GM23338 (cell line): Measurements from ENCODE around the gene ECE2. TPM values are rescaled to one million over a fixed set of nuclear protein-coding genes. Genes with fewer than 3 reads are reported as not detected.

Experiments used
- ATAC-seq: fragments of 200-7000 bp; cut with Tn5 transposase; 3 replicates; pipeline ENCODE4 v1.9.1; 2020
- DNase-seq: peaks from one replicate; pipeline ENCODE4 v3.0.0-alpha.2; 2015; ENCODE audit warnings: low spot score
- H2AFZ ChIP-seq: fragments of 200-600 bp; sonication (generic); 2 replicates; pipeline ENCODE4 v1.8.0; 2016; ENCODE audit warnings: antibody characterized with exemption, mild to moderate bottlenecking, moderate library complexity
- H3F3A ChIP-seq: fragments of 200-600 bp; sonication (generic); replicated peaks from 2 replicates; pipeline ENCODE4 v1.8.0; 2017; ENCODE audit warnings: antibody characterized with exemption, mixed run types, low read depth
- H3K27ac ChIP-seq: fragments of 200-600 bp; sonication (generic); 2 replicates; pipeline ENCODE4 v1.6.1; 2016; ENCODE audit warnings: low read depth
- H3K27me3 ChIP-seq: fragments of 200-600 bp; sonication (generic); 2 replicates; pipeline ENCODE4 v1.8.0; 2016; ENCODE audit warnings: mild to moderate bottlenecking, mixed run types, moderate library complexity; ENCODE audit not compliant: insufficient read depth
- H3K36me3 ChIP-seq: fragments of 200-600 bp; sonication (generic); 2 replicates; pipeline ENCODE4 v1.8.0; 2016; ENCODE audit warnings: mild to moderate bottlenecking; ENCODE audit not compliant: insufficient read depth
- H3K4me1 ChIP-seq: fragments of 200-600 bp; sonication (generic); 2 replicates; pipeline ENCODE4 v1.8.0; 2016; ENCODE audit warnings: mild to moderate bottlenecking, moderate library complexity; ENCODE audit not compliant: insufficient read depth
- H3K4me2 ChIP-seq: fragments of 200-600 bp; sonication (generic); 2 replicates; pipeline ENCODE4 v1.7.1; 2017; ENCODE audit warnings: mixed run types
- H3K4me3 ChIP-seq: fragments of 200-600 bp; sonication (generic); 2 replicates; pipeline ENCODE4 v1.6.1; 2016; ENCODE audit warnings: mixed run types
- H3K79me2 ChIP-seq: fragments of 200-600 bp; sonication (generic); replicated peaks from 2 replicates; pipeline ENCODE4 v1.8.0; 2017; ENCODE audit warnings: mild to moderate bottlenecking; ENCODE audit not compliant: insufficient read depth
- H3K9me2 ChIP-seq: fragments of 200-600 bp; sonication (generic); 2 replicates; pipeline ENCODE4 v1.8.0; 2017; ENCODE audit not compliant: insufficient read depth
- H4K20me1 ChIP-seq: fragments of 200-600 bp; sonication (generic); replicated peaks from 2 replicates; pipeline ENCODE4 v1.8.0; 2017; ENCODE audit warnings: mild to moderate bottlenecking; ENCODE audit not compliant: insufficient read depth
- H3K27ac Mint-ChIP-seq: 2 replicates; pipeline ENCODE4 v1.8.0; 2020; ENCODE audit warnings: inconsistent platforms, mild to moderate bottlenecking, moderate library complexity, mixed read lengths
- H3K27me3 Mint-ChIP-seq: 3 replicates; pipeline ENCODE4 v1.8.0; 2022; ENCODE audit warnings: low read depth, mild to moderate bottlenecking, moderate library complexity, mixed read lengths, inconsistent platforms; ENCODE audit not compliant: insufficient read depth, poor library complexity
- H3K36me3 Mint-ChIP-seq: 3 replicates; pipeline ENCODE4 v1.8.0; 2021; ENCODE audit warnings: low read depth, mild to moderate bottlenecking, inconsistent platforms, moderate library complexity, mixed read lengths
- H3K4me1 Mint-ChIP-seq: 3 replicates; pipeline ENCODE4 v1.8.0; 2020; ENCODE audit warnings: mild to moderate bottlenecking, inconsistent platforms, mixed read lengths
- H3K4me3 Mint-ChIP-seq: 3 replicates; pipeline ENCODE4 v1.8.0; 2021; ENCODE audit warnings: moderate library complexity, mild to moderate bottlenecking, inconsistent platforms, mixed read lengths
- H3K9me3 Mint-ChIP-seq: 3 replicates; pipeline ENCODE4 v1.8.0; 2020; ENCODE audit warnings: moderate library complexity, mild to moderate bottlenecking, inconsistent platforms, mixed read lengths
- CREB1 ChIP-seq: fragments of 250-450 bp; sonication (Bioruptor Pico); IDR thresholded peaks from 2 replicates; pipeline ENCODE4 v1.5.0; 2020; ENCODE audit warnings: low read depth, mild to moderate bottlenecking, moderate library complexity
- EZH2 ChIP-seq: fragments of 200-600 bp; sonication (generic); IDR thresholded peaks from one replicate; pipeline ENCODE4 v1.8.0; 2017; ENCODE audit warnings: antibody characterized with exemption, mild to moderate bottlenecking, low read depth; ENCODE audit not compliant: unreplicated experiment
- EZH2phosphoT487 ChIP-seq: fragments of 200-600 bp; sonication (generic); IDR thresholded peaks from one replicate; pipeline ENCODE4 v1.8.1; 2018; ENCODE audit warnings: antibody characterized with exemption; ENCODE audit not compliant: unreplicated experiment
- JUNB ChIP-seq: IDR thresholded peaks from one replicate; pipeline ENCODE4 v1.6.1; 2016; ENCODE audit warnings: antibody characterized with exemption; ENCODE audit not compliant: unreplicated experiment
- NANOG ChIP-seq: IDR thresholded peaks from 2 replicates; pipeline ENCODE4 v1.6.1; 2016; ENCODE audit warnings: antibody characterized with exemption, borderline replicate concordance
- POLR2AphosphoS5 ChIP-seq: IDR thresholded peaks from 2 replicates; pipeline ENCODE4 v1.6.1; 2016; ENCODE audit warnings: antibody characterized with exemption, low read depth
- STAT1 ChIP-seq: IDR thresholded peaks from one replicate; pipeline ENCODE4 v1.6.1; 2016; ENCODE audit warnings: antibody characterized with exemption; ENCODE audit not compliant: unreplicated experiment
- ZNF114 ChIP-seq: fragments of 250-450 bp; sonication (Bioruptor Pico); IDR thresholded peaks from 2 replicates; pipeline ENCODE4 v1.5.0; 2020; ENCODE audit warnings: mild to moderate bottlenecking, moderate library complexity
- ZNF331 ChIP-seq: fragments of 250-450 bp; sonication (Bioruptor Pico); IDR thresholded peaks from 2 replicates; pipeline ENCODE4 v1.5.0; 2020; ENCODE audit warnings: low read depth, mild to moderate bottlenecking, moderate library complexity
- polyA plus RNA-seq: library from polyadenylated mRNA; unstranded; fragments of >200 nt; fragmentation: Nextera tagmentation; extraction: Ambion mirVana; gene quantifications from 2 replicates; pipeline ENCODE4 v1.2.1, GENCODE V29; 2016
- total RNA-seq: library from RNA; depleted of rRNA; stranded (reverse); fragments of >200 nt; shearing (Covaris generic); gene quantifications from 2 replicates; pipeline ENCODE4 v1.2.3, GENCODE V29; 2014
- TF ChIP-seq, protein P1 (sequence below), 2 experiments: fragments of 200-600 bp in 1 of 2; sonication (generic) in 1 of 2; conservative IDR thresholded peaks; 2 replicates each; pipeline versions ENCODE4 v1.5.1 to v1.6.1; 2016 to 2017; ENCODE audit warnings: antibody characterized with exemption in 2 of 2, low read depth in 2 of 2, mild to moderate bottlenecking in 2 of 2, moderate library complexity in 1 of 2
- TF ChIP-seq, protein P2 (sequence below): IDR thresholded peaks from 2 replicates; pipeline ENCODE4 v1.6.1; 2016; ENCODE audit warnings: antibody characterized with exemption
- TF ChIP-seq, protein P3 (sequence below): fragments of 250-450 bp; sonication (Bioruptor Pico); IDR thresholded peaks from 2 replicates; pipeline ENCODE4 v1.5.0; 2020; ENCODE audit warnings: mild to moderate bottlenecking, moderate library complexity
- TF ChIP-seq, protein P4 (sequence below): IDR thresholded peaks from one replicate; pipeline ENCODE4 v1.6.1; 2018; ENCODE audit warnings: antibody characterized with exemption; ENCODE audit not compliant: unreplicated experiment

ECE2 gene
- total and polyA plus RNA-seq, 2 experiments from 2014 or later, result 0.24 to 0.48 TPM

DNA sequence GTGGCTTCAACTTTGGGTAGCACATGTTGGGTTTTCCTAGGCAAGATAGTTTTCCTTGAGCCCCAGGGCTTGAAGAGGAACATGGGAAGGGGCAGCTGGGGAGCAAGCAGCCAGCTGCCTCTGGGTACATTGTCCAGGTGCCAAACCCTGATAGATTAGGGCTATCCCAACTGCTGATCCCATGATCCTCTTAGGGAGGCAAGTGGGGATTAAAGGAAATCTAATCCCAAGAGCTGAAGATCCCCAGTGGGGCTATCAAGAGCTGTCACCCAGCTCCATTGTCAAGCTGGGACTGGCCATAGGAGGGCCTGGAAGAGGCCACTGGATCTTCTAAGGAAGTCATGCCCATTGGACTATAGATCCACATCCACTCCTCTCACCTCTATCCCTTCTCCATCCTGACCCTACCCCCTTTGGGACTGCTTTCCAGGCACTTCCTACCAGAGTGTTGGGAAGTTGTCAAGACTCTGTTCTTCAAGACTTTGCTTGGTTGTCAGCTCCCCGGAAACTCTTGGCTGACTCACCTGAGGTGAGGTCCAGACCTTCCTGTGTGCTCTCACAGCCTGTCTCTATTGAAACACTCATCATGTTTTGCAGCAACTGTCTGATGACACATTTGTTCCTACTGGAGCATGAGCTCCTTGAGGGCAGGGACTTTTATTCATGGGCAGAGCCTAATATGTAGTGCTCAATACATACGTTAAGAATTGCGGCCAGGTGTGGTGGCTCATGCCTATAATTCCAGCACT lies 20.4 kb upstream of the ECE2 start:
- Histone ChIP-seq H4K20me1 (peaks cover 39% of the 10 kb centered on the region), H3K79me2 (peaks cover 9% of the 10 kb centered on the region; the same call in 1 of the 2 replicates), H3K9me2 (no peaks in the 10 kb centered on the region), H3K4me3 (no peak overlapping the region), H3K27me3 (peaks cover 30% of the 10 kb centered on the region), H3K27ac (no peak overlapping the region), H3K36me3 (no peaks in the 10 kb centered on the region), H3F3A (peaks cover 1% of the 10 kb centered on the region; the same call in 1 of the 2 replicates), H3K4me2 (no peak overlapping the region), H3K4me1 (0 out of 2 replicates have a peak, but pooled peaks cover 3% of the 10 kb centered on the region), H2AFZ (no peak overlapping the region)
- ATAC-seq, result no peak
- Mint-ChIP-seq H3K27me3 (peaks cover 31% of the 10 kb centered on the region), H3K4me3 (no peak overlapping the region), H3K9me3 (no peaks in the 10 kb centered on the region; the same call in 2 of the 3 replicates), H3K4me1 (peaks cover 6% of the 10 kb centered on the region), H3K36me3 (peaks cover 5% of the 10 kb centered on the region; the same call in 1 of the 3 replicates), H3K27ac (no peak overlapping the region)
- DNase-seq, result no peak
- TF ChIP-seq EZH2phosphoT487, result no peak
- no peak for TF ChIP-seq POLR2AphosphoS5
- TF ChIP-seq, protein P1, sequence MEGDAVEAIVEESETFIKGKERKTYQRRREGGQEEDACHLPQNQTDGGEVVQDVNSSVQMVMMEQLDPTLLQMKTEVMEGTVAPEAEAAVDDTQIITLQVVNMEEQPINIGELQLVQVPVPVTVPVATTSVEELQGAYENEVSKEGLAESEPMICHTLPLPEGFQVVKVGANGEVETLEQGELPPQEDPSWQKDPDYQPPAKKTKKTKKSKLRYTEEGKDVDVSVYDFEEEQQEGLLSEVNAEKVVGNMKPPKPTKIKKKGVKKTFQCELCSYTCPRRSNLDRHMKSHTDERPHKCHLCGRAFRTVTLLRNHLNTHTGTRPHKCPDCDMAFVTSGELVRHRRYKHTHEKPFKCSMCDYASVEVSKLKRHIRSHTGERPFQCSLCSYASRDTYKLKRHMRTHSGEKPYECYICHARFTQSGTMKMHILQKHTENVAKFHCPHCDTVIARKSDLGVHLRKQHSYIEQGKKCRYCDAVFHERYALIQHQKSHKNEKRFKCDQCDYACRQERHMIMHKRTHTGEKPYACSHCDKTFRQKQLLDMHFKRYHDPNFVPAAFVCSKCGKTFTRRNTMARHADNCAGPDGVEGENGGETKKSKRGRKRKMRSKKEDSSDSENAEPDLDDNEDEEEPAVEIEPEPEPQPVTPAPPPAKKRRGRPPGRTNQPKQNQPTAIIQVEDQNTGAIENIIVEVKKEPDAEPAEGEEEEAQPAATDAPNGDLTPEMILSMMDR (conservative IDR thresholded peaks at IDR 0.05; ENCODE audit: low read depth in 2 of 2), result no peak
- TF ChIP-seq, protein P2, sequence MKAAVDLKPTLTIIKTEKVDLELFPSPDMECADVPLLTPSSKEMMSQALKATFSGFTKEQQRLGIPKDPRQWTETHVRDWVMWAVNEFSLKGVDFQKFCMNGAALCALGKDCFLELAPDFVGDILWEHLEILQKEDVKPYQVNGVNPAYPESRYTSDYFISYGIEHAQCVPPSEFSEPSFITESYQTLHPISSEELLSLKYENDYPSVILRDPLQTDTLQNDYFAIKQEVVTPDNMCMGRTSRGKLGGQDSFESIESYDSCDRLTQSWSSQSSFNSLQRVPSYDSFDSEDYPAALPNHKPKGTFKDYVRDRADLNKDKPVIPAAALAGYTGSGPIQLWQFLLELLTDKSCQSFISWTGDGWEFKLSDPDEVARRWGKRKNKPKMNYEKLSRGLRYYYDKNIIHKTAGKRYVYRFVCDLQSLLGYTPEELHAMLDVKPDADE, result no peak
- TF ChIP-seq ZNF331 (CRISPR knock-in tag), result no peak
- TF ChIP-seq CREB1 (CRISPR knock-in tag), result no peak
- TF ChIP-seq, protein P3, sequence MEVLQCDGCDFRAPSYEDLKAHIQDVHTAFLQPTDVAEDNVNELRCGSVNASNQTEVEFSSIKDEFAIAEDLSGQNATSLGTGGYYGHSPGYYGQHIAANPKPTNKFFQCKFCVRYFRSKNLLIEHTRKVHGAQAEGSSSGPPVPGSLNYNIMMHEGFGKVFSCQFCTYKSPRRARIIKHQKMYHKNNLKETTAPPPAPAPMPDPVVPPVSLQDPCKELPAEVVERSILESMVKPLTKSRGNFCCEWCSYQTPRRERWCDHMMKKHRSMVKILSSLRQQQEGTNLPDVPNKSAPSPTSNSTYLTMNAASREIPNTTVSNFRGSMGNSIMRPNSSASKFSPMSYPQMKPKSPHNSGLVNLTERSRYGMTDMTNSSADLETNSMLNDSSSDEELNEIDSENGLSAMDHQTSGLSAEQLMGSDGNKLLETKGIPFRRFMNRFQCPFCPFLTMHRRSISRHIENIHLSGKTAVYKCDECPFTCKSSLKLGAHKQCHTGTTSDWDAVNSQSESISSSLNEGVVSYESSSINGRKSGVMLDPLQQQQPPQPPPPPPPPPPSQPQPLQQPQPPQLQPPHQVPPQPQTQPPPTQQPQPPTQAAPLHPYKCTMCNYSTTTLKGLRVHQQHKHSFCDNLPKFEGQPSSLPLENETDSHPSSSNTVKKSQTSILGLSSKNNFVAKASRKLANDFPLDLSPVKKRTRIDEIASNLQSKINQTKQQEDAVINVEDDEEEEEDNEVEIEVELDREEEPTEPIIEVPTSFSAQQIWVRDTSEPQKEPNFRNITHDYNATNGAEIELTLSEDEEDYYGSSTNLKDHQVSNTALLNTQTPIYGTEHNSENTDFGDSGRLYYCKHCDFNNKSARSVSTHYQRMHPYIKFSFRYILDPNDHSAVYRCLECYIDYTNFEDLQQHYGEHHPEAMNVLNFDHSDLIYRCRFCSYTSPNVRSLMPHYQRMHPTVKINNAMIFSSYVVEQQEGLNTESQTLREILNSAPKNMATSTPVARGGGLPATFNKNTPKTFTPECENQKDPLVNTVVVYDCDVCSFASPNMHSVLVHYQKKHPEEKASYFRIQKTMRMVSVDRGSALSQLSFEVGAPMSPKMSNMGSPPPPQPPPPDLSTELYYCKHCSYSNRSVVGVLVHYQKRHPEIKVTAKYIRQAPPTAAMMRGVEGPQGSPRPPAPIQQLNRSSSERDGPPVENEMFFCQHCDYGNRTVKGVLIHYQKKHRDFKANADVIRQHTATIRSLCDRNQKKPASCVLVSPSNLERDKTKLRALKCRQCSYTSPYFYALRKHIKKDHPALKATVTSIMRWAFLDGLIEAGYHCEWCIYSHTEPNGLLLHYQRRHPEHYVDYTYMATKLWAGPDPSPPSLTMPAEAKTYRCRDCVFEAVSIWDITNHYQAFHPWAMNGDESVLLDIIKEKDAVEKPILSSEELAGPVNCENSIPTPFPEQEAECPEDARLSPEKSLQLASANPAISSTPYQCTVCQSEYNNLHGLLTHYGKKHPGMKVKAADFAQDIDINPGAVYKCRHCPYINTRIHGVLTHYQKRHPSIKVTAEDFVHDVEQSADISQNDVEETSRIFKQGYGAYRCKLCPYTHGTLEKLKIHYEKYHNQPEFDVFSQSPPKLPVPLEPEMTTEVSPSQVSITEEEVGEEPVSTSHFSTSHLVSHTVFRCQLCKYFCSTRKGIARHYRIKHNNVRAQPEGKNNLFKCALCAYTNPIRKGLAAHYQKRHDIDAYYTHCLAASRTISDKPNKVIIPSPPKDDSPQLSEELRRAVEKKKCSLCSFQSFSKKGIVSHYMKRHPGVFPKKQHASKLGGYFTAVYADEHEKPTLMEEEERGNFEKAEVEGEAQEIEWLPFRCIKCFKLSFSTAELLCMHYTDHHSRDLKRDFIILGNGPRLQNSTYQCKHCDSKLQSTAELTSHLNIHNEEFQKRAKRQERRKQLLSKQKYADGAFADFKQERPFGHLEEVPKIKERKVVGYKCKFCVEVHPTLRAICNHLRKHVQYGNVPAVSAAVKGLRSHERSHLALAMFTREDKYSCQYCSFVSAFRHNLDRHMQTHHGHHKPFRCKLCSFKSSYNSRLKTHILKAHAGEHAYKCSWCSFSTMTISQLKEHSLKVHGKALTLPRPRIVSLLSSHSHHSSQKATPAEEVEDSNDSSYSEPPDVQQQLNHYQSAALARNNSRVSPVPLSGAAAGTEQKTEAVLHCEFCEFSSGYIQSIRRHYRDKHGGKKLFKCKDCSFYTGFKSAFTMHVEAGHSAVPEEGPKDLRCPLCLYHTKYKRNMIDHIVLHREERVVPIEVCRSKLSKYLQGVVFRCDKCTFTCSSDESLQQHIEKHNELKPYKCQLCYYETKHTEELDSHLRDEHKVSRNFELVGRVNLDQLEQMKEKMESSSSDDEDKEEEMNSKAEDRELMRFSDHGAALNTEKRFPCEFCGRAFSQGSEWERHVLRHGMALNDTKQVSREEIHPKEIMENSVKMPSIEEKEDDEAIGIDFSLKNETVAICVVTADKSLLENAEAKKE (CRISPR knock-in tag), result no peak
- TF ChIP-seq, protein P4, sequence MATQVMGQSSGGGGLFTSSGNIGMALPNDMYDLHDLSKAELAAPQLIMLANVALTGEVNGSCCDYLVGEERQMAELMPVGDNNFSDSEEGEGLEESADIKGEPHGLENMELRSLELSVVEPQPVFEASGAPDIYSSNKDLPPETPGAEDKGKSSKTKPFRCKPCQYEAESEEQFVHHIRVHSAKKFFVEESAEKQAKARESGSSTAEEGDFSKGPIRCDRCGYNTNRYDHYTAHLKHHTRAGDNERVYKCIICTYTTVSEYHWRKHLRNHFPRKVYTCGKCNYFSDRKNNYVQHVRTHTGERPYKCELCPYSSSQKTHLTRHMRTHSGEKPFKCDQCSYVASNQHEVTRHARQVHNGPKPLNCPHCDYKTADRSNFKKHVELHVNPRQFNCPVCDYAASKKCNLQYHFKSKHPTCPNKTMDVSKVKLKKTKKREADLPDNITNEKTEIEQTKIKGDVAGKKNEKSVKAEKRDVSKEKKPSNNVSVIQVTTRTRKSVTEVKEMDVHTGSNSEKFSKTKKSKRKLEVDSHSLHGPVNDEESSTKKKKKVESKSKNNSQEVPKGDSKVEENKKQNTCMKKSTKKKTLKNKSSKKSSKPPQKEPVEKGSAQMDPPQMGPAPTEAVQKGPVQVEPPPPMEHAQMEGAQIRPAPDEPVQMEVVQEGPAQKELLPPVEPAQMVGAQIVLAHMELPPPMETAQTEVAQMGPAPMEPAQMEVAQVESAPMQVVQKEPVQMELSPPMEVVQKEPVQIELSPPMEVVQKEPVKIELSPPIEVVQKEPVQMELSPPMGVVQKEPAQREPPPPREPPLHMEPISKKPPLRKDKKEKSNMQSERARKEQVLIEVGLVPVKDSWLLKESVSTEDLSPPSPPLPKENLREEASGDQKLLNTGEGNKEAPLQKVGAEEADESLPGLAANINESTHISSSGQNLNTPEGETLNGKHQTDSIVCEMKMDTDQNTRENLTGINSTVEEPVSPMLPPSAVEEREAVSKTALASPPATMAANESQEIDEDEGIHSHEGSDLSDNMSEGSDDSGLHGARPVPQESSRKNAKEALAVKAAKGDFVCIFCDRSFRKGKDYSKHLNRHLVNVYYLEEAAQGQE, result no peak
- TF ChIP-seq ZNF114 (CRISPR knock-in tag), result no peak
- TF ChIP-seq JUNB, result no peak
- no peak for TF ChIP-seq STAT1
- TF ChIP-seq NANOG, result no peak
- no peak for TF ChIP-seq EZH2
